Tibial artery (tissue), 4 donors: ENCODE data around the gene COL27A1.
"Not testable (repeated sequence)": the region's sequence is repeated elsewhere in the genome, so short reads cannot be mapped to it uniquely, and the experiment has no call there.

Experiments used
- DNase-seq, 2 donors: peaks; one replicate each; pipeline ENCODE4 v3.0.0-alpha.2; 2019
- H3K27ac ChIP-seq, 2 donors: fragments of 200-600 bp; sonication (generic) in 1 of 2; 1 replicate in 1 of 2; 2 replicates in 1 of 2; pipeline ENCODE4 v1.5.1; 2018 to 2019; ENCODE audit warnings: mild to moderate bottlenecking in 1 of 2
- H3K27me3 ChIP-seq, 2 donors: fragments of 200-600 bp; sonication (generic) in 1 of 2; one replicate each; pipeline versions ENCODE4 v1.5.1 to v1.6.0; 2016 to 2019
- H3K36me3 ChIP-seq, 3 donors: fragments of 200-600 bp; sonication (generic) in 2 of 3; one replicate each; pipeline ENCODE4 v1.5.1; 2016 to 2019; ENCODE audit warnings: mild to moderate bottlenecking in 2 of 3
- H3K4me1 ChIP-seq, 4 donors: fragments of 200-600 bp; sonication (generic) in 2 of 4; 1 replicate in 3 of 4; 2 replicates in 1 of 4; pipeline ENCODE4 v1.5.1; 2016 to 2019
- H3K4me3 ChIP-seq, 2 donors: fragments of 200-600 bp; sonication (generic) in 1 of 2; 1 replicate in 1 of 2; 2 replicates in 1 of 2; pipeline ENCODE4 v1.5.1; 2018 to 2019; ENCODE audit warnings: mild to moderate bottlenecking in 2 of 2
- H3K9me3 ChIP-seq, 3 donors: fragments of 200-600 bp; sonication (generic) in 1 of 3; one replicate each; pipeline ENCODE4 v1.5.1; 2016 to 2019
- CTCF ChIP-seq, 2 experiments: fragments of 200-600 bp in 1 of 2; fragments of 450-650 bp in 1 of 2; IDR thresholded peaks; one replicate each; pipeline ENCODE4 v1.5.1; 2017 to 2019; ENCODE audit warnings: antibody characterized with exemption in 2 of 2, mild to moderate bottlenecking in 1 of 2, moderate library complexity in 1 of 2
- intact Hi-C: fragments of 100-400 bp; cut with DNase I; formaldehyde crosslinking; loops from one replicate; pipeline ENCODE4 v1.15.0; 2023; ENCODE audit warnings: low total_unique reads

The COL27A1 gene

GRCh38 chr9:114324492-114324891 lies 169.2 kb downstream of the COL27A1 start:
- Histone ChIP-seq H3K27me3 (peaks cover 0 to 22% of the 10 kb centered on the region in 2 donors), H3K9me3 (no peaks in the 10 kb centered on the region), H3K4me3 (no peak overlapping the region), H3K36me3 (no peaks in the 10 kb centered on the region), H3K4me1 (no peaks in the 10 kb centered on the region), H3K27ac (no peak overlapping the region)
- no peak for DNase-seq
- intact Hi-C loops: no loop called here
- no peak for TF ChIP-seq CTCF (IDR thresholded peaks at IDR 0.05)

DNA sequence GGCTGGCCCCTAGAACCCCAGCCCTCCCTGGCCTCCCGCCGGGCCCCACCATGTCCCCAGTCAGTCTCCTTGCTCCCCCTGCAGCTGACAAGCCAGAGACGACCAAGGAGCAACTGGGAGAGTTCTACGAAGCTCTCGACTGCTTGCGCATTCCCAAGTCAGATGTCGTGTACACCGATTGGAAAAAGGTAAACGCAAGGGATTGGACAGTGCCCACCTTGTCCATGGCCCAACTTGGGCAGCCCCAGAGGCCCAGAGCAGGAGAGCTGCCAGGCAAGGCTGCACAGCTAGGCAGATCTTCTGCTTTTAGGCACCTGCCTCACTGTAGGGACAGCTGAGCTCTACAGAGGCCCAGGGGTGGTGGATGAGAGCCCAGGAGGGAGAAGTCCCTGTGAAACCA lies 169.6 kb downstream of the COL27A1 start:
- intact Hi-C loops, H3K4me3 ChIP-seq: not testable (repeated sequence)

DNA sequence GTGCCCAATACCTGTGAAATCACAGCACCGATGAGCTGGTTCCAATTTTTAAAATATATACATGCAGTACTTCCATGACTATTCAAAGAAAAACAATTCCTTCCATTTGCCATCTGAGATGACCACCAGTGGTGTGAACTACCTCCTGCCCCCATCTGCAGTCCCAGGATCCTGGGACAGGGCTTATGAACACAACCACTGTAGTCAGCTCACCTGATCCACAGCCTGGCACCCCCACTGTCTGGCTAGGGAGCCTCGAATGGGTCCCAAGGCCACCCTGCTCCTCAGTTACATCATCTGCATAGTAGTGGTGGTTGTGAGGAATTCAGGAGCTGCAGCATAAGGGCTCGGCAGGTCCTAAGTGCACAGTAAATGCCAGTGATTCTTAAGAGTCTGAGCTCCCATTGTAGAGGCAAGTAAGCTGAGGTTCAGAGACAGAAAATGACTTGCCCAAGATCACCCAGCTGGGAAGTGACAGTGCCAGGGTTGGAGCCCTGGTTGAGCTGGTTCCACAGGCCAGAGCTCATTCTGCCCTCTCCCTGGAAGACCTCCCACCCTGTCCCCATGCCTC lies 170.4 kb downstream of the COL27A1 start:
- peaks cover 0 to 15% of the 10 kb centered on the region in 2 donors for H3K27me3 ChIP-seq
- H3K36me3 ChIP-seq, H3K27ac ChIP-seq, H3K9me3 ChIP-seq, intact Hi-C loops, DNase-seq, H3K4me3 ChIP-seq, H3K4me1 ChIP-seq: not testable (repeated sequence)

More for the DNA sequence above, 169.6 kb downstream of the COL27A1 start:
- DNase-seq, H3K9me3 ChIP-seq, H3K27ac ChIP-seq, H3K4me1 ChIP-seq, H3K36me3 ChIP-seq: not testable (repeated sequence)
- H3K27me3 ChIP-seq: peaks cover 0 to 18% of the 10 kb centered on the region in 2 donors

GRCh38 chr9:114327749-114328148 lies 172.4 kb downstream of the COL27A1 start:
- no peak for DNase-seq
- H3K27ac ChIP-seq: no peak overlapping the region
- no peaks in the 10 kb centered on the region for H3K4me1 ChIP-seq
- no peaks in the 10 kb centered on the region for H3K36me3 ChIP-seq
- no peaks in the 10 kb centered on the region for H3K9me3 ChIP-seq
- no peak for TF ChIP-seq CTCF (IDR thresholded peaks at IDR 0.05)
- H3K4me3 ChIP-seq: no peak overlapping the region
- intact Hi-C loops: no loop called here
- peaks cover 0 to 15% of the 10 kb centered on the region in 2 donors for H3K27me3 ChIP-seq

GRCh38 chr9:114328357-114328820 lies 173.1 kb downstream of the COL27A1 start:
- H3K27ac ChIP-seq, H3K9me3 ChIP-seq, H3K36me3 ChIP-seq, H3K4me3 ChIP-seq, H3K4me1 ChIP-seq, DNase-seq, intact Hi-C loops: not testable (repeated sequence)
- H3K27me3 ChIP-seq: peaks cover 0 to 15% of the 10 kb centered on the region in 2 donors

- H3K4me3 ChIP-seq, H3K27ac ChIP-seq, H3K4me1 ChIP-seq, intact Hi-C loops, H3K36me3 ChIP-seq, H3K9me3 ChIP-seq: not testable (repeated sequence)
- DNase-seq: peak in 1 of 2 donors; percentile 28
- peaks cover 0 to 12% of the 10 kb centered on the region in 2 donors for H3K27me3 ChIP-seq
Observed at GRCh38 chr9:114328937-114329624, 173.7 kb downstream of the COL27A1 start.

DNA sequence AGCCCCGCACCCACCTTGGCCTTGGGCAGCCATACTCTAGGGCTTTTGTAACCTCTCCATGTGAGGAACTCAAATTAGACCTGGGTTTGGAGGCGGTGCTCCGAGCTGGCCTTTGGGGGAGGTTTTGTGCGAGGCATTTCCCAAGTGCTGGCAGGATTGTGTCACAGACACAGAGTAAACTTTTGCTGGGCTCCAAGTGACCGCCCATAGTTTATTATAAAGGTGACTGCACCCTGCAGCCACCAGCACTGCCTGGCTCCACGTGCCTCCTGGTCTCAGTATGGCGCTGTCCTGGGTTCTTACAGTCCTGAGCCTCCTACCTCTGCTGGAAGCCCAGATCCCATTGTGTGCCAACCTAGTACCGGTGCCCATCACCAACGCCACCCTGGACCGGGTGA lies 174.3 kb downstream of the COL27A1 start, which contains the start of gene ORM2:
Gene ORM2 (plus strand): TSS at position 245 of the 398 bp plus-strand sequence. CDS start 36 bp downstream, at position 281.
- peaks cover 0 to 12% of the 10 kb centered on the region in 2 donors for H3K27me3 ChIP-seq
- H3K27ac ChIP-seq, DNase-seq, H3K4me3 ChIP-seq, H3K4me1 ChIP-seq, H3K36me3 ChIP-seq, H3K9me3 ChIP-seq, intact Hi-C loops: not testable (repeated sequence)

DNA sequence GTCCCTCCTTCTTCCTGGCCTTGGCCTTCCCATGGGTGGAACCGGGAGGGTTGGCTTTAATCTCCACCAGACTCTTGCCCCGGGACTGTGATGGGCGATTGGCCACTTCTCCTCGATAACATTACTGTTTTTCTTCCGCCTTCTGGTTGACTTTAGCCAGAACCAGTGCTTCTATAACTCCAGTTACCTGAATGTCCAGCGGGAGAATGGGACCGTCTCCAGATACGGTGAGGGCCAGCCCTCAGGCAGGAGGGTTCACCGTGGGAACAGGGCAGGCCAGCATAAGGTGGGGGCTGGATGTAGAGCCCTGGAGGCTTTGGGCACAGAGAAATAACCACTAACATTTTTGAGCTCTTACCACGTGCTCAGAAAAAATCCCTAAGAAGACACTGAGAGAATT lies 175.3 kb downstream of the COL27A1 start:
- intact Hi-C loops: no loop called here
- Histone ChIP-seq H3K36me3 (peaks cover 0 to 10% (median 4%) of the 10 kb centered on the region in 3 donors), H3K4me3 (no peak overlapping the region), H3K4me1 (no peaks in the 10 kb centered on the region), H3K9me3 (no peaks in the 10 kb centered on the region), H3K27me3 (peaks cover 0 to 12% of the 10 kb centered on the region in 2 donors), H3K27ac (no peak overlapping the region)
- TF ChIP-seq CTCF (IDR thresholded peaks at IDR 0.05): no peak
- no peak for DNase-seq

- DNase-seq, H3K4me3 ChIP-seq, H3K9me3 ChIP-seq, H3K4me1 ChIP-seq, H3K27ac ChIP-seq, intact Hi-C loops: not testable (repeated sequence)
- Histone ChIP-seq H3K27me3 (peaks cover 0 to 12% of the 10 kb centered on the region in 2 donors), H3K36me3 (peaks cover 0 to 17% (median 8%) of the 10 kb centered on the region in 3 donors)
Observed at GRCh38 chr9:114331229-114332195, 176.2 kb downstream of the COL27A1 start.

DNA sequence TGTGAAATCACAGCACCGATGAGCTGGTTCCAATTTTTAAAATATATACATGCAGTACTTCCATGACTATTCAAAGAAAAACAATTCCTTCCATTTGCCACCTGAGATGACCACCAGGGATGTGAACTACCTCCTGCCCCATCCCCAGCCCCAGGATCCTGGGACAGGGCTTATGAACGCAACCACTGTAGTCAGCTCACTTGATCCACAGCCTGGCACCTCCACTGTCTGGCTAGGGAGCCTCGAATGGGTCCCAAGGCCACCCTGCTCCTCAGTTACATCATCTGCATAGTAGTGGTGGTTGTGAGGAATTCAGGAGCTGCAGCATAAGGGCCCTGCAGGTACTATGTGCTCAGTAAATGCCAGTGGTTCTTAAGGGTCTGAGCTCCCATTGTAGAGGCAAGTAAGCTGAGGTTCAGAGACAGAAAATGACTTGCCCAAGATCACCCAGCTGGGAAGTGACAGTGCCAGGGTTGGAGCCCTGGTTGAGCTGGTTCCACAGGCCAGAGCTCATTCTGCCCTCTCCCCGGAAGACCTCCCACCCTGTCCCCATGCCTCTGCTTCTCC lies 177.2 kb downstream of the COL27A1 start:
- H3K27ac ChIP-seq, intact Hi-C loops, H3K4me3 ChIP-seq, H3K9me3 ChIP-seq, H3K4me1 ChIP-seq, DNase-seq: not testable (repeated sequence)
- Histone ChIP-seq H3K36me3 (peaks cover 7 to 28% (median 19%) of the 10 kb centered on the region in 3 donors), H3K27me3 (peaks cover 0 to 12% of the 10 kb centered on the region in 2 donors)
